Heart right ventricle (tissue), 16 donors: Measurements from ENCODE around the gene SPHKAP. TPM values are rescaled to one million over a fixed set of nuclear protein-coding genes. Genes with fewer than 3 reads are reported as not detected.

ENCODE experiments used
- ATAC-seq, 8 donors: fragments of 200-7000 bp; cut with Tn5 transposase; one replicate each; pipeline ENCODE4 v1.9.1; 2020; ENCODE audit warnings: mild to moderate bottlenecking in 8 of 8, moderate library complexity in 8 of 8, moderate number of reproducible peaks in 1 of 8
- DNase-seq, 2 donors: peaks; one replicate each; pipeline ENCODE4 v3.0.0-alpha.2; 2020
- H3K27ac ChIP-seq, 10 donors: fragments of 200-600 bp; sonication (generic) in 2 of 10; one replicate each; pipeline versions ENCODE4 v1.5.0 to v1.8.0; 2020 to 2022; ENCODE audit warnings: mild to moderate bottlenecking in 3 of 10
- H3K27me3 ChIP-seq, 7 donors: fragments of 200-600 bp; one replicate each; pipeline ENCODE4 v1.8.0; 2021 to 2022; ENCODE audit warnings: mild to moderate bottlenecking in 2 of 7
- H3K36me3 ChIP-seq, 9 donors: fragments of 200-600 bp; sonication (generic) in 1 of 9; one replicate each; pipeline versions ENCODE4 v1.5.0 to v1.8.0; 2020 to 2022; ENCODE audit warnings: mild to moderate bottlenecking in 2 of 9
- H3K4me1 ChIP-seq, 9 donors: fragments of 200-600 bp; sonication (generic) in 1 of 9; one replicate each; pipeline versions ENCODE4 v1.5.0 to v1.8.0; 2020 to 2022; ENCODE audit warnings: mild to moderate bottlenecking in 4 of 9
- H3K4me3 ChIP-seq, 10 donors: fragments of 200-600 bp; sonication (generic) in 2 of 10; one replicate each; pipeline versions ENCODE4 v1.5.0 to v1.8.0; 2020 to 2022; ENCODE audit warnings: mild to moderate bottlenecking in 7 of 10, moderate library complexity in 2 of 10
- H3K9me3 ChIP-seq, 11 donors: fragments of 200-600 bp in 10 of 11; sonication (generic) in 2 of 11; one replicate each; pipeline versions ENCODE4 v1.5.0 to v1.8.0; 2013 to 2022; ENCODE audit warnings: mild to moderate bottlenecking in 2 of 11, control low read depth in 1 of 11, moderate library complexity in 1 of 11
- CTCF ChIP-seq, 9 donors: fragments of 200-600 bp; sonication (generic) in 2 of 9; IDR thresholded peaks; one replicate each; pipeline versions ENCODE4 v1.5.0 to v1.8.0; 2021 to 2022; ENCODE audit warnings: antibody characterized with exemption in 9 of 9, mild to moderate bottlenecking in 5 of 9, moderate library complexity in 1 of 9
- WGBS, 2 donors: extraction: QIAGEN DNeasy Blood & Tissue Kit; methylation state at CpG; one replicate each; pipeline ENCODE4 v1.1.7; 2013; ENCODE audit warnings: inconsistent platforms in 1 of 2; 5-methylcytosine and 5-hydroxymethylcytosine counted together
- intact Hi-C, 10 donors: fragments of 100-400 bp; cut with DNase I; formaldehyde crosslinking; loops; one replicate each; pipeline versions ENCODE4 v1.11.1 to v1.14.2; 2022
- polyA plus RNA-seq, 2 donors: library from polyadenylated mRNA; stranded (reverse); fragments of 200-250 nt; gene quantifications; one replicate each; pipeline ENCODE4 v1.2.3, GENCODE V29; 2013
- total RNA-seq, 10 donors: library from RNA; stranded (reverse); fragmentation: NEBNext Ultra II Directional in 3 of 10; extraction: Animal tissue kit (Norgen Biotek cat#: 25700) in 3 of 10; gene quantifications; one replicate each; pipeline versions ENCODE4 v1.2.1 to v1.2.4, GENCODE V29; 2021 to 2023
- donor health status: Arrhythmogenic right ventricular cardiomyopathy.
- donor health status: ischemic (EF 13 %, LVEDD 7.1; RV severe dilation, severe dysfunction).
- donor health status: healthy with polysubstance abuse.
- donor health status: DM: no; HTN: yes; CAD: no.
- donor health status: DM: no; HTN: no; CAD: no.
- donor health status: ischemic (EF 25% LVEDD 6.9; RV normal size, moderate dysfunction).
- donor health status: ischemic (EF 25% LVEDD 5.7; RV mildly dilated, moderate dysfunction).
- donor health status: healthy.
- donor health status: DM: yes; HTN: yes; CAD: no.
- donor health status: Ischemic cardiomyopathy.
- donor health status: ischemic (EF 35%, LVEDD 5.7; RV mildly dilated, moderate dysfunction).
- donor health status: nonischemic (EF 11% LVEDD 7.7; RV severe dilation, severe dysfunction).
- donor health status: DM: yes; HTN: yes; CAD: no.
- donor health status: PGD.
- donor health status: ischemic (EF 29% LVEDD 5.4; RV normal size, mild dysfunction).
- donor health status: nonischemic (EF 23%, LVEDD 6.1; RV moderate dilation, normal function).

The SPHKAP gene
- total and polyA plus RNA-seq, 12 donors, result 4.7 to 151 (median 101) TPM

- no peaks in the 10 kb centered on the region for H3K27me3 ChIP-seq
- WGBS, 2 donors, result 81 to 83% methylated on average over 4 of the region's 4 CpGs
- no peak for TF ChIP-seq CTCF (IDR thresholded peaks at IDR 0.05)
- H3K4me1 ChIP-seq, result no peaks in the 10 kb centered on the region
- no peak overlapping the region for H3K27ac ChIP-seq
- intact Hi-C loops, result no loop called here
- peaks cover 0 to 19% (median 0%) of the 10 kb centered on the region in 11 donors for H3K9me3 ChIP-seq
- no peak for DNase-seq
- H3K4me3 ChIP-seq, result no peak overlapping the region
- H3K36me3 ChIP-seq, result peaks cover 0 to 10% (median 0%) of the 10 kb centered on the region in 9 donors
- ATAC-seq, result no peak
These were observed 78.5 kb downstream of the SPHKAP start for GRCh38 chr2:228102949-228103348.

- H3K9me3 ChIP-seq, result peaks cover 0 to 33% (median 2%) of the 10 kb centered on the region in 11 donors
- 86 to 87% methylated on average over 6 of the region's 6 CpGs for WGBS, 2 donors
- H3K4me3 ChIP-seq, result no peak overlapping the region
- no peak for TF ChIP-seq CTCF (IDR thresholded peaks at IDR 0.05)
- intact Hi-C loops, result no loop called here
- H3K36me3 ChIP-seq, result no peaks in the 10 kb centered on the region
- ATAC-seq (no peak), DNase-seq (no peak)
- no peaks in the 10 kb centered on the region for H3K4me1 ChIP-seq
- no peak overlapping the region for H3K27ac ChIP-seq
- no peaks in the 10 kb centered on the region for H3K27me3 ChIP-seq
These were observed 87.0 kb downstream of the SPHKAP start for GRCh38 chr2:228094377-228094921.

GRCh38 chr2:228092056-228092455 is 89.4 kb downstream of the SPHKAP start:
- ATAC-seq, result no peak
- WGBS, 2 donors, result 82 to 84% methylated on average over 9 of the region's 9 CpGs
- Histone ChIP-seq H3K4me1 (no peaks in the 10 kb centered on the region), H3K36me3 (no peaks in the 10 kb centered on the region), H3K27me3 (no peaks in the 10 kb centered on the region), H3K27ac (no peak overlapping the region), H3K4me3 (no peak overlapping the region), H3K9me3 (peaks cover 0 to 29% (median 12%) of the 10 kb centered on the region in 11 donors)
- no peak for TF ChIP-seq CTCF (IDR thresholded peaks at IDR 0.05)
- intact Hi-C loops, result no loop called here
- no peak for DNase-seq

GRCh38 chr2:228086561-228086960 is 94.9 kb downstream of the SPHKAP start:
- H3K4me1 ChIP-seq, result peaks cover 0 to 6% (median 0%) of the 10 kb centered on the region in 9 donors
- no peak for TF ChIP-seq CTCF (IDR thresholded peaks at IDR 0.05)
- intact Hi-C loops, result no loop called here
- no peak for DNase-seq
- H3K36me3 ChIP-seq, result no peaks in the 10 kb centered on the region
- 77 to 85% methylated on average over 4 of the region's 4 CpGs for WGBS, 2 donors
- no peak for ATAC-seq
- H3K27me3 ChIP-seq, result no peaks in the 10 kb centered on the region
- no peak overlapping the region for H3K4me3 ChIP-seq
- peaks cover 0 to 33% (median 12%) of the 10 kb centered on the region in 11 donors for H3K9me3 ChIP-seq
- no peak overlapping the region for H3K27ac ChIP-seq
